Hematopoietic multipotent progenitor cell treated with erythropoietin and hydrocortisone succinate and interleukin-3 and kit ligand, for 15 days (in vitro differentiated cells): ENCODE data around the gene BTBD18.

Experiments used
- DNase-seq: peaks from one replicate; pipeline ENCODE4 v3.0.0-alpha.2; 2015; ENCODE audit warnings: low spot score

Gene BTBD18

DNA sequence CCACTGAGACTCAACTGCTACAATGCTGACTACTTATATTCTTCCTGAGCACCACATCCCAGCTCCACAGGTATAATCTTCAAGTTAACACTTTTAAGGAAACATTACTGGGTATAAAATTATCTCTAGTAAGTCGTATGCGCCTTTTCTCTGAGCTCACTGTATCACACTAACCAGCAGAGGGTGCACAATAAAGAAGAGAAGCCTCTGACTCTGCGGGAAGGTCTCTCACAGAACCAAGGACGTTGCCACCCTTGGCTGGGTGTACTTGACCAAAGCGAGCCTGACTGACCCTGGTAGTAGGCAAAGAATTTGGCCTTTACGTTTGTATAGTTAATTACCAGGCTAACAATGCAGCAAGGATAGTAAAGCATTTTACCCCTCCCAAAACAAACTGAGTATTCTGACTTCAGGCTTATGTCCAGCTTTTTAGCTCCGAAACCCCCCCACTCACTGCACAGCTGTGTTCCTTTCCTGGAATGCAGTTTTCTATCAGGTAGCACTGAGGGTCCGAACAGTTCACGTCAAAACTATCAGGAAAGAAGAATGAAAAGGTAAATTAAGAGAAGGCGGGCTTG is at the start of gene BTBD18:
TSS of gene BTBD18 (minus strand) at position 144 of the 578 bp plus-strand sequence. CDS start 631 bp downstream, outside the sequence.
- peak; percentile 53 for DNase-seq

DNA sequence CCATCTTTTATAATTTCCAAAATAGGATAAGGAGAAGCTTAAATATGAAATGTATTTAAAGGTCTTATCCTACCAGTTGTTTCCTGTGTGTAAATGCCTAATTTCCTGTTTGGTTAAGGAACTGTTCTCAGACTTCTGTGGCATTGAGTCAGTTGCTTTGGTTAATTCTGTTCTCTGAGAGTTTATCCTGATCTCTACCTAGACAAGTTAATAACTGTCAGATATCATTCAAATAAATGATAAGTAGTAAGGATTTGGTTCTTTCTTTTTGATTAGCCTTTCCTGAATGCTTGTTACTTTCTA is 49.5 kb upstream of the BTBD18 start:
- DNase-seq = no peak

- DNase-seq = peak; percentile 69
Observed at GRCh38 chr11:57800444-57801182, 49.0 kb upstream of the BTBD18 start.

GRCh38 chr11:57798905-57799559 is 47.4 kb upstream of the BTBD18 start:
- no peak for DNase-seq

DNA sequence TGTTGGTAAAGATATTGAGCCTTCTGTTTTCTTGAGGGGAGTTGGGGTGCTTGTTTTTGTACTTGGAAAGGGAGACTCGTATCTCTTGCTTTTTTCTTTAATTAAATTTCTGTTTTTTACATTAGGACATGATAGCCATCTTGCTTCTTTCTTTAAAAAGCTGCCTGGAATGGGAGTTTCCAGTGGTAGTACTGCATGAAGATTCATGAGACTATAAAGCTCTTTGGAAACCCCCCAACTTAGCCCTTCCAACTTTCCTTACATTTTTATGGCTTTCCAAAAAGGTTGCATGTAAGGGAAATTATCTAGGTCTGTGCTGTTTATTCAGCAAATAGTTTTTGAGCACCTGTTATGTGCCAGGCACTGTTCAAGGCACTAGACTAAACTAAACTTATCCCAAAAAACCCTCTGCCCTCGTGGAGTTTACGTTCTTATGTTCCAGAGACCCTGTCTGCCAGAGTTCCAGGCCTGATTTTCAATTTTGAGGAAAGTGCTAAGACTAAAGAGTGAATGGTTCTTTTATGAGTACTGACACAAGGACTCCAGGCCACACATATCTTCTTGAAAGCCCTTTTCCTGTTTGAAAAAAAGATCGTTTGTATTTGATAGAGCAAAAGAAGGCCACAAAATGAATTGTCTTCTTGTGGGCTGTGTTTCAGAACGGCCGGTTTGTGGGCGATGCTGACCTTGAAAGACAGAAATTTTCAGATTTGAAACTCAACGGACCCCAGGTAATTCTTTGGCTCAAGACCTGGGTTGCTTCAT is 41.9 kb upstream of the BTBD18 start:
- no peak for DNase-seq

DNA sequence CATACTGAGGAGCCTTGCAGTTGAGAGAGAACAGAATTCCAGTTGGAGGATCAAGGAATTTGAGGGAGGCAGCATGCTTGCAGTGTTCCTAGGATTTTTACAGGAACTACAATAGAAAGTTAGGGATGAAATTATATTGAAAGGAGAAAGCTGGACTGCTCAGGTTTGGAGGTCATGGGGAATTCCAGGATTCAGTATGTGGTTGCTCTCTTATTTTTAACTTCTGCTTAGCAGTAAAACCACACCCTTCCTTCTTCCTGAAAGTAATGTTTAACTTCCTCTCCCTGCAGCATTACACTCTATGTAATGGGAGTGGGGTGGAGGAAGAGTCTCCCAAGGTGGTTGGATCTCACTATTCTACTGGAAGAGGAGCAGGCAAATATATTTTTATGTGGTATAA is 41.3 kb upstream of the BTBD18 start:
- no peak for DNase-seq

- no peak for DNase-seq
Observed at GRCh38 chr11:57792060-57792541, 40.5 kb upstream of the BTBD18 start.

- no peak for DNase-seq
Observed at GRCh38 chr11:57791321-57792059, 39.9 kb upstream of the BTBD18 start.

DNA sequence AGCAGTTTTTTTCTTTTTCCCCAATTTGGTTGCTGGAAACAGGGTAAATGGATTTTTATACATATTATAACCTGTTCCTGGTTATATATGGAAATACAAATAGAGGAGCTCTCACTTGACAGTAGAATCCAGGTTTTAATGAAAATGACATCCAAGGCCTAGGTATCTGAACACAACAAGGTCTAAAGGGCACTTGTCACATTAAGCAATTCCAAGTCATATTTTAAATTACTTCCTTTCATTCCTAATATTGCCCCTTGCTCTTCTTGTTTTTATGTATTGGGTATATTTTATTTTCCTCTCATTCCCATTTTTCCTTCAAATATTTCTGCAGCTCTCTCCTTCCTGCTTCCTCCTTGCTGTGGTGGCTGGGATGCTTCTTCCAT is 37.1 kb upstream of the BTBD18 start:
- DNase-seq = no peak

- no peak for DNase-seq
Observed at GRCh38 chr11:57787920-57788702, 36.5 kb upstream of the BTBD18 start.

DNA sequence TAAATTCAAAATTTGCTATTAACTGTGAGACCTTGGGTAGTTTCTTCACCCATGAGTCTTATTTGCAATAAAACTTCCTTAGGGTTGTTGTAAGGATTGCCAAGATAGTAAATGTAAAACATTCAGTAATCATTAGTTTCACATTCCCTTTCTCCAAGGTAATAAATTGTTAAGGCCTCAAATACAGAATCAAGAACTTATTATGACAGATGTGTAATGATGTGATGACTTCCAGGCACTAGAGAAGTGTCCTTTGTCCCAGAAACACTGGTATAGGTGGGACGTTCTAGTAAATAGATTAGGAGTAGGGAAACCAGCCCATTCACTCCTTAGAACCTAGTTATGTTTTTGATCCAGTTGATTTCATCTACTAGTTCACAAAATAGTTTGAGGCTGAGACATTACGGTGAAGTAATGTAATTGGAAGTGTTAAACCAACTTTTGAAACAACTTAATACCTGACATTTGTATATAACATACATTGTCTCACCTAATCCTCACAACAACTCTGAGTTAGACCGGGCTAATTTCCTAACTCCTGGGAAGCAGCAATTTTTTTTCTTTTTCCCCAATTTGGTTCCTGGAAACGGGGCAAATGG is 35.5 kb upstream of the BTBD18 start:
- no peak for DNase-seq

DNA sequence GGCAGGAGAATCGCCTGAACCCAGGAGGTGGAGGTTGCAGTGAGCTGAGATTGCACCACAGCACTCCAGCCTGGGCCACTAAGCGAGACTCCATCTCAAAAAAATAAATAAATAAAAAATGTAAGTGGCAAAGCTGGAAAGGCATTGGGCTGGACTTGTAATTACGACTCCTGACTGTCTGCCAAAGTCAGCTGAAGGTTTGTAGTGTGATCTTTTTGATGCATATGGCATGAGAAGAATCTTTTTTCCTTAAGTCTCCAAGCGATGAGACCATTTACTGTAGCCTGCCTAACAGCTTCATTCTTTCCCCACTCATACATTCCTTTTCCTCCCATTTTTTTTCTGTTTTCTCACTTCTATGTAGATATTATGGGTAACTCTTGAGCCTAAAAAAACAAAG is 34.8 kb upstream of the BTBD18 start:
- no peak for DNase-seq

DNA sequence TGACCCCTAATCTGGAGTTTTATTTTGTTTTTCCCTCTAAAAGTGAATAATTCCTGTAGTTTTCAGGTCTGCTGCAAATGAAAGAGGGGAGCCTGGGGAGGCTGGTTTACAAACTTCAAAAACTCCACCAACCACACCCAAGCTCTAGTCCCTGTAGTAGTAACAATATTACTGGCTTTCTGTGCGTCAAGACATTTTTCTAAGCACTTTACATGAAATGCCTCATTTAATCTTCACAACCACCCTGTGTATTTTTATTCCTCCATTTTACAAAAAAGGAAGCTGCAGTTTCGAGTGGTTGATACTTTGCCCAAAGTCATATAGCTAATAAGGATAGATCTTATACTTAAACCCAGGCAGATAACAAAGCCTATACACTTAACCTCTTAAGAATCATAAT is 33.5 kb upstream of the BTBD18 start:
- DNase-seq = no peak

- no peak for DNase-seq
Observed at GRCh38 chr11:57781529-57781943, 29.9 kb upstream of the BTBD18 start.

GRCh38 chr11:57779276-57779675 is 27.7 kb upstream of the BTBD18 start:
- no peak for DNase-seq

- no peak for DNase-seq
Observed at GRCh38 chr11:57778318-57779037, 26.9 kb upstream of the BTBD18 start.

DNA sequence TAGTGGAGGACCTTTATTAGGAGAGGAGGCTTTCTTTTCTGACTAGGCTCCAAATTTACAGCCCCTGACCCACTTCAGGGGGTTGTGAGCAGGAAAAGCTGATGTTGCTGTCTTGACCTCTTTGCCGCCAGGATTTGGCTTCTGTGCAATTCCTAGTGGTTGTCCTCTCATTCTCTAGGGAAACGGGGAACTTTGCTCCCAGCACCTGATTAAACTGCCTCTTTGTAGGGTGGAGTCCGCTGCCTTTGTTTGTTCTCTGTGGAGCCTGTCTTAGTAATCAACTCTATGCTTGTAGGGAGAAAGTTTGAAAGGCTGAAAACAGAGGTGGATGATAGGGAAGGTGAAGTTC is 26.3 kb upstream of the BTBD18 start:
- no peak for DNase-seq

- DNase-seq = no peak
Observed at GRCh38 chr11:57776577-57777210, 25.1 kb upstream of the BTBD18 start.

DNA sequence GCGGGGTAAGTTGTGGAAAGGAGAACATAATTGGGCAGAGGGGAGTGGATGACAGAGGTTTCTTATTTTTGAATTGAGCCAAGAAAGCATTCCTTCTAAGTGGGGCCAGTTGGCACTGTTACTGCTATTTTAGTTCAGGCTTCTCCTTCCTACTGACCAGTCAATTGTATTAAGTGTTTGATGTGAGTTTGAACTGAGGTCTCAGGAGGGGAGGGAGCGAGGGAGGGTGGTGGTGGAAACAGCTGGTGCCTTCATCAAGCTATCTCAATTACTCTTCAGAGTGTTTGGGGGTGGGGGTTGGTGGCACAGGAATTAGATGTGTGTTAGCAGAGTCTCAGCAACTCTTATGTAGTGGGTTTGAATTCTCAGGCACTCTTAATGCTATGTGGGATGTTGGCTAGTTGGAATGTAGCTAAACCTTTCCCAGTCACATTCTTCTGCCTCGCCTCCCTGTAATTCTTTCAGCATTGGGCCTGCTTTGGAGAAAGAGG is 24.5 kb upstream of the BTBD18 start:
- no peak for DNase-seq

DNA sequence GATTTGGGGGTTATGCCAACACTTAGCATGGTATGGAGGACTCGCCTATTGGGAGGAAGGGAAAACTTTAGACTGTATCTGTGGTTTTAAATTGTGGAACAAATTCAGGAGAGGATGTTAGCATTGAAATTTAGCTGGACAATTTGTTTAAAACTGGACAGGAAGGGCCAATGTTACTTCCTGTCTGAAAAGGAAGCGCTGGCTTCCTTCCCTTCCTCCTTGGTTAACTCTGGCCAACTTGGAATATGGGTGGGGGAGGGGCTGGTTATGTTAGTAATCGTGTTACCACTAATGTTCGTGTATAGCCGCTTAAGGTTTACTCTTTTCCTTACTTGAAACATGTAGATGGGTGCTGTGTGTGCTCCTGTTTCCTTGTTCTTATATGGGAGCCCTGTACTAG is 23.9 kb upstream of the BTBD18 start:
- no peak for DNase-seq
